Vagina (tissue), 2 donors: Measurements from ENCODE around the gene TUBA4B. TPM values are rescaled to one million over a fixed set of nuclear protein-coding genes. Genes with fewer than 3 reads are reported as not detected.
A peak's percentile ranks its signal among the peaks of the same experiment; 100 is the strongest.

ENCODE experiments used
- DNase-seq, 2 donors: peaks; one replicate each; pipeline ENCODE4 v3.0.0-alpha.2; 2017; ENCODE audit errors: extremely low spot score in 2 of 2
- H3K27ac ChIP-seq: fragments of 200-600 bp; sonication (generic); one replicate; pipeline ENCODE4 v1.5.1; 2019
- H3K27me3 ChIP-seq: fragments of 200-600 bp; sonication (generic); one replicate; pipeline ENCODE4 v1.5.1; 2019
- H3K36me3 ChIP-seq, 2 donors: fragments of 200-600 bp; sonication (generic); one replicate each; pipeline ENCODE4 v1.5.1; 2017 to 2019
- H3K4me1 ChIP-seq: fragments of 200-600 bp; sonication (generic); one replicate; pipeline ENCODE4 v1.5.1; 2019
- H3K4me3 ChIP-seq, 2 donors: fragments of 200-600 bp; sonication (generic); 1 replicate in 1 of 2; 2 replicates in 1 of 2; pipeline ENCODE4 v1.5.1; 2016 to 2019
- H3K9me3 ChIP-seq: fragments of 200-600 bp; sonication (generic); one replicate; pipeline ENCODE4 v1.5.1; 2019
- CTCF ChIP-seq, 3 experiments: fragments of 450-650 bp in 2 of 3; fragments of 200-600 bp in 1 of 3; sonication (generic) in 1 of 3; IDR thresholded peaks; one replicate each; pipeline ENCODE4 v1.5.1; 2017 to 2019; ENCODE audit warnings: antibody characterized with exemption in 3 of 3, mild to moderate bottlenecking in 2 of 3, moderate library complexity in 2 of 3
- POLR2A ChIP-seq, 2 donors: fragments of 450-650 bp; IDR thresholded peaks; one replicate each; pipeline ENCODE4 v1.6.1; 2017; ENCODE audit warnings: antibody characterized with exemption in 2 of 2, mild to moderate bottlenecking in 2 of 2, moderate library complexity in 2 of 2
- POLR2AphosphoS5 ChIP-seq, 2 donors: sonication (generic); formaldehyde crosslinking; IDR thresholded peaks; one replicate each; pipeline ENCODE4 v1.9.0; 2017; ENCODE audit warnings: antibody characterized with exemption in 2 of 2, mild to moderate bottlenecking in 2 of 2, low read depth in 1 of 2; ENCODE audit not compliant: insufficient read depth in 1 of 2
- intact Hi-C: fragments of 100-400 bp; cut with DNase I; formaldehyde crosslinking; loops from one replicate; pipeline ENCODE4 v1.15.1; 2023
- total RNA-seq: library from RNA; depleted of rRNA; stranded (reverse); fragments of >200 nt; gene quantifications from one replicate; pipeline ENCODE4 v1.2.3, GENCODE V29; 2016

The TUBA4B gene
- total RNA-seq, 1 donor from 2014 or later = not detected

DNA sequence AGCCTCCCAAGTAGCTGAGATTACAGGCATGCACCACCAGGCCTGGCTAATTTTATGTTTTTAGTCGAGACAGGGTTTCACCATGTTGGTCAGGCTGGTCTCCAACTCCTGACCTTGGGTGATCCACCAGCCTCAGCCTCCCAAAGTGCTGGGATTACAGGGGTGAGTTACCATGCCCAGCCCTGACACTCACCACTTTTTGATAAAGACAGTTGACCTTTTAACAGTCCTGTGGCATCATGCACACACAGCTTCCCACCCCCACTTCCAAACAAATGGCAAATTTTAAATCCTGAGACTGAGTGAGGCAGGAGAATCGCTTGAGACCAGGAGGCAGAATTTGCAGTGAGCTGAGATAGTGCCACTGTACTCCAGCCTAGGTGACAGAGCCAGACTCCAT, 20.0 kb downstream of the TUBA4B start:
- no peak for DNase-seq
- Histone ChIP-seq H3K9me3 (no peaks in the 10 kb centered on the region), H3K27me3 (no peaks in the 10 kb centered on the region), H3K4me1 (peaks cover 6% of the 10 kb centered on the region), H3K27ac (no peak overlapping the region), H3K36me3 (no peaks in the 10 kb centered on the region), H3K4me3 (no peak overlapping the region)
- intact Hi-C loops = no loop called here
- TF ChIP-seq CTCF (IDR thresholded peaks at IDR 0.05) (no peak), POLR2A (IDR thresholded peaks at IDR 0.05) (no peak), POLR2AphosphoS5 (IDR thresholded peaks at IDR 0.05; ENCODE audit: insufficient read depth in 1 of 2, low read depth in 1 of 2) (no peak)

DNA sequence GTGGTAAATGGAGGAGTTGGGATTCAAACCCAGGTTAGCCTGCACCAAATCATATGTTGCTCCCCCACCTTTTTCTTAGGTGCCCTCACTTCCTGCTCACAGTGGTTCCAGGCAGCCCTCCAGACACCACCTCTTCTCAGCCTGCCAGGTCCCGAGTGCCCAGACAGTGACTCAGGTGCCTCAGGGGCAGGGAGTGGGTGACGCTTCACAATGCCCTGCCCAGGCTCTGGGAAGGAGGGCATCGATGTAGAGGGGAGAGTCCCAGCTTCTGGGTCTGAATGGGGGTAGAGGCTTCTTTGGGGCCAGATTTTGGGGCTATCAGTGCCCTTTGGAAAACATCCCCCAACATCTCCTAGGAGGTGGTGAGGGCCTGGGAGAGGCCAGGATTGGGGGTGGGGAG, 20.9 kb downstream of the TUBA4B start:
- intact Hi-C loops = no loop called here
- Histone ChIP-seq H3K36me3 (no peaks in the 10 kb centered on the region), H3K4me1 (peaks cover 15% of the 10 kb centered on the region), H3K27ac (peak overlapping the region; percentile 79), H3K9me3 (no peaks in the 10 kb centered on the region), H3K27me3 (no peaks in the 10 kb centered on the region), H3K4me3 (no peak overlapping the region)
- no peak for DNase-seq
- TF ChIP-seq POLR2AphosphoS5 (IDR thresholded peaks at IDR 0.05; ENCODE audit: insufficient read depth in 1 of 2, low read depth in 1 of 2) = peak in 1 of 2 donors; percentile 59
- TF ChIP-seq POLR2A (IDR thresholded peaks at IDR 0.05) = no peak
- TF ChIP-seq CTCF (IDR thresholded peaks at IDR 0.05) = no peak

- DNase-seq = no peak
- peaks cover 15% of the 10 kb centered on the region for H3K4me1 ChIP-seq
These were observed 21.4 kb downstream of the TUBA4B start for GRCh38 chr2:219274361-219274921.

GRCh38 chr2:219277703-219278654, 24.9 kb downstream of the TUBA4B start:
- intact Hi-C loops = no loop called here
- Histone ChIP-seq H3K9me3 (no peaks in the 10 kb centered on the region), H3K27me3 (no peaks in the 10 kb centered on the region), H3K27ac (peak overlapping the region; percentile 100), H3K4me3 (peak overlapping the region in 1 of 2 donors; percentile 67), H3K36me3 (peaks cover 0 to 24% of the 10 kb centered on the region in 2 donors), H3K4me1 (peaks cover 39% of the 10 kb centered on the region)
- no peak for DNase-seq
- TF ChIP-seq POLR2A (IDR thresholded peaks at IDR 0.05) (no peak), CTCF (IDR thresholded peaks at IDR 0.05) (peak; percentile 90 to 96 (median 95)), POLR2AphosphoS5 (IDR thresholded peaks at IDR 0.05; ENCODE audit: insufficient read depth in 1 of 2, low read depth in 1 of 2) (peak; percentile 51 to 72)

More at GRCh38 chr2:219274361-219274921, 21.4 kb downstream of the TUBA4B start:
- H3K27me3 ChIP-seq = no peaks in the 10 kb centered on the region
- intact Hi-C loops = no loop called here
- H3K36me3 ChIP-seq = no peaks in the 10 kb centered on the region
- TF ChIP-seq CTCF (IDR thresholded peaks at IDR 0.05) (no peak), POLR2A (IDR thresholded peaks at IDR 0.05) (no peak), POLR2AphosphoS5 (IDR thresholded peaks at IDR 0.05; ENCODE audit: insufficient read depth in 1 of 2, low read depth in 1 of 2) (peak; percentile 23 to 57)
- H3K9me3 ChIP-seq = no peaks in the 10 kb centered on the region
- H3K4me3 ChIP-seq = no peak overlapping the region
- H3K27ac ChIP-seq = peak overlapping the region; percentile 79
